Stimulated activated naive CD8-positive, alpha-beta T cell treated with anti-CD3 and anti-CD28 coated beads, Interleukin-15, Interleukin-2, amounts not matched to agents 100 U/mL and 50 U/mL, for 24 hours (primary cell): ENCODE measurements around the gene KRTAP5-10.
"Not testable (repeated sequence)": the region's sequence is repeated elsewhere in the genome, so short reads cannot be mapped to it uniquely, and the experiment has no call there.

Experiments
- ATAC-seq: fragments of 150-1000 bp; cut with Tn5 transposase; one replicate; pipeline ENCODE4 v1.10.0; 2021
- DNase-seq: peaks from one replicate; pipeline ENCODE4 v3.0.0; 2021

KRTAP5-10 gene

GRCh38 chr11:71565263-71565662, at the start of gene KRTAP5-10:
KRTAP5-10 (plus strand) TSS chr11:71565563; CDS start chr11:71565588, 25 bp downstream.
- DNase-seq (no peak), ATAC-seq (no peak)

- ATAC-seq = no peak
- DNase-seq = no peak
These were observed 46.6 kb upstream of the KRTAP5-10 start for GRCh38 chr11:71518506-71519471.

GRCh38 chr11:71519546-71519945, 45.8 kb upstream of the KRTAP5-10 start:
- ATAC-seq (no peak), DNase-seq (no peak)

- ATAC-seq = no peak
These were observed 40.0 kb upstream of the KRTAP5-10 start for GRCh38 chr11:71525188-71525937.

GRCh38 chr11:71525938-71526495, 39.3 kb upstream of the KRTAP5-10 start:
- no peak for DNase-seq
- no peak for ATAC-seq

More at GRCh38 chr11:71525188-71525937, 40.0 kb upstream of the KRTAP5-10 start:
- DNase-seq = no peak

- ATAC-seq, DNase-seq: not testable (repeated sequence)
These were observed 38.4 kb upstream of the KRTAP5-10 start, which contains the start of gene KRTAP5-7 for GRCh38 chr11:71526796-71527575. KRTAP5-7 (plus strand) TSS chr11:71527267; CDS start chr11:71527301, 34 bp downstream.

GRCh38 chr11:71527576-71528210, 37.7 kb upstream of the KRTAP5-10 start:
- ATAC-seq (no peak), DNase-seq (no peak)

GRCh38 chr11:71530602-71531001, 34.8 kb upstream of the KRTAP5-10 start:
- DNase-seq (no peak), ATAC-seq (no peak)

GRCh38 chr11:71532036-71532610, 33.2 kb upstream of the KRTAP5-10 start:
- no peak for DNase-seq
- no peak for ATAC-seq

- ATAC-seq, DNase-seq: not testable (repeated sequence)
These were observed 30.4 kb upstream of the KRTAP5-10 start for GRCh38 chr11:71534711-71535608.

- no peak for ATAC-seq
These were observed 29.5 kb upstream of the KRTAP5-10 start for GRCh38 chr11:71535825-71536224.

GRCh38 chr11:71537537-71537936, 27.8 kb upstream of the KRTAP5-10 start:
- DNase-seq = no peak
- no peak for ATAC-seq

More at GRCh38 chr11:71535825-71536224, 29.5 kb upstream of the KRTAP5-10 start:
- no peak for DNase-seq

GRCh38 chr11:71537977-71538665, 27.2 kb upstream of the KRTAP5-10 start, which contains the start of gene KRTAP5-8:
KRTAP5-8 (plus strand) TSS chr11:71538025; CDS start chr11:71538056, 31 bp downstream.
- DNase-seq, ATAC-seq: not testable (repeated sequence)

GRCh38 chr11:71538666-71538990, 26.7 kb upstream of the KRTAP5-10 start:
- no peak for ATAC-seq
- no peak for DNase-seq

- no peak for DNase-seq
- ATAC-seq = no peak
These were observed 26.3 kb upstream of the KRTAP5-10 start for GRCh38 chr11:71539017-71539416.

- ATAC-seq, DNase-seq: not testable (repeated sequence)
These were observed 25.4 kb upstream of the KRTAP5-10 start for GRCh38 chr11:71539971-71540370.

GRCh38 chr11:71540521-71541304, 24.6 kb upstream of the KRTAP5-10 start:
- DNase-seq, ATAC-seq: not testable (repeated sequence)

- DNase-seq (no peak), ATAC-seq (no peak)
These were observed 23.0 kb upstream of the KRTAP5-10 start for GRCh38 chr11:71542382-71542781.
